AG09309 (cell line): ENCODE data around the gene MAP2K1.

Source experiments
- DNase-seq: peaks from one replicate; pipeline ENCODE4 v3.0.0-alpha.2; 2010; ENCODE audit warnings: low read depth
- H3K4me3 ChIP-seq: 2 replicates; pipeline ENCODE4 v1.5.1; 2011; ENCODE audit warnings: mild to moderate bottlenecking, low read depth, low read length, moderate library complexity; ENCODE audit not compliant: control insufficient read depth
- TF ChIP-seq, protein P1 (sequence below): IDR thresholded peaks from 2 replicates; pipeline ENCODE4 v1.5.1; 2011; ENCODE audit warnings: mild to moderate bottlenecking, low read depth, low read length, inconsistent platforms; ENCODE audit not compliant: insufficient read depth, control insufficient read depth; ENCODE audit errors: missing control alignments

MAP2K1 gene

DNA sequence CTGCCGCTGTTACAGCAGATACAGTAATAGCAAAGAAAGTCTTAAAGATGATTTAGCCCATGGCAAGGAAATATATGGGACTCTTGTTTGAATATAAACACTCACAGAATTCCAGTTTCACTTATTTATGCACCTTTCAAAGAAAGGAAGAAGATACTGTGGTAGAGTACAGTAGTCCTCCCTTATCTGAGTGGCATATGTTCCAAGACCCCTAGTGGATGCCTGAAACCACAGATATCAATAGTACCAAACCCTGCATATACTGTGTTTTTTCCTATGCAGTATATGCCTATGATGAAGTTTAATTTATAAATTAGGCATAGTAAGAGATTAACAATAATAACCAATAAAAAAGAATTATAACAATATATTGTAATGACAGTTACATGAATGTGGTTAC lies 8.2 kb downstream of the MAP2K1 start:
- TF ChIP-seq, protein P1, sequence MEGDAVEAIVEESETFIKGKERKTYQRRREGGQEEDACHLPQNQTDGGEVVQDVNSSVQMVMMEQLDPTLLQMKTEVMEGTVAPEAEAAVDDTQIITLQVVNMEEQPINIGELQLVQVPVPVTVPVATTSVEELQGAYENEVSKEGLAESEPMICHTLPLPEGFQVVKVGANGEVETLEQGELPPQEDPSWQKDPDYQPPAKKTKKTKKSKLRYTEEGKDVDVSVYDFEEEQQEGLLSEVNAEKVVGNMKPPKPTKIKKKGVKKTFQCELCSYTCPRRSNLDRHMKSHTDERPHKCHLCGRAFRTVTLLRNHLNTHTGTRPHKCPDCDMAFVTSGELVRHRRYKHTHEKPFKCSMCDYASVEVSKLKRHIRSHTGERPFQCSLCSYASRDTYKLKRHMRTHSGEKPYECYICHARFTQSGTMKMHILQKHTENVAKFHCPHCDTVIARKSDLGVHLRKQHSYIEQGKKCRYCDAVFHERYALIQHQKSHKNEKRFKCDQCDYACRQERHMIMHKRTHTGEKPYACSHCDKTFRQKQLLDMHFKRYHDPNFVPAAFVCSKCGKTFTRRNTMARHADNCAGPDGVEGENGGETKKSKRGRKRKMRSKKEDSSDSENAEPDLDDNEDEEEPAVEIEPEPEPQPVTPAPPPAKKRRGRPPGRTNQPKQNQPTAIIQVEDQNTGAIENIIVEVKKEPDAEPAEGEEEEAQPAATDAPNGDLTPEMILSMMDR: no peak
- no peak for DNase-seq
- no peak overlapping the region for H3K4me3 ChIP-seq

DNA sequence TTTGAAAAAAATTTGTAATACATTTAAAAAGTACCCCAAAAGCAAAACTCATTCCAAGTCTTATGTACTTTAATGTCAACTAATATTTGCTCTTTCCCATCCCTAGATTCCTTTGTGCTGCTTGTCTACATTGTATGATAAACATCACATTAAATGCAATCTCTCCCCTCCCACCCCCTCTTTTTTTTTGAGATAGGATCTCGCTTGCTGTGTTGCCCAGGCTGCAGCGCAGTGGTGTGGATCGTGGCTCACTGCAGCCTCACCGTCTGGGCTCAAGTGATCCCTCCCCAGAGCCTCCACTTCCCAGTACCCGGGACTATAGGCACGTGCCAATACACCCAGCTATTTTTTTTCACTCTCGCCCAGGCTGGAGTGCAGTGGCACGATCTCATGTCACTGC lies 12.6 kb downstream of the MAP2K1 start:
- no peak overlapping the region for H3K4me3 ChIP-seq
- TF ChIP-seq, protein P1: no peak
- DNase-seq: no peak

DNA sequence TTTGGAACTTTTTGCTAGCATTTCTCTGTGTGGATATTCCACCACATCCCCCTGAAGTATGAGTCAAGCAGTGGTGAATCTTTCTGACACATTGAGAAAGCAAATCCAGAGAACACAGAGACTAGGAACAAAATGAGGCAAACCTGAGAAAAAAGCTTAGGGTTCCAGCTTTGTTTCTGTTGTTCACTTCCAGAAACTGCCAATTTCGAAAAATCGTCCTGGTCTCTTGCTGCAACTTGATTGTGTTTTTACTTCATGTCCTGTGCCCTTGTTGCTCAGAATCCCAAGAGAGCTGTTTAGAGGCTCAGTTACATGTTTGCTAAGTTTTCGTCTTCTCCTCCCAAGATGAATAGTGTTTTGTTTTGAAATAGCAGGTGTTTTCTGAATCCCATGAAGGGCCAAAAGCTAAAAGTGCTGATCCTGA lies 13.7 kb downstream of the MAP2K1 start:
- no peak for DNase-seq
- H3K4me3 ChIP-seq: no peak overlapping the region
- TF ChIP-seq, protein P1: no peak

DNA sequence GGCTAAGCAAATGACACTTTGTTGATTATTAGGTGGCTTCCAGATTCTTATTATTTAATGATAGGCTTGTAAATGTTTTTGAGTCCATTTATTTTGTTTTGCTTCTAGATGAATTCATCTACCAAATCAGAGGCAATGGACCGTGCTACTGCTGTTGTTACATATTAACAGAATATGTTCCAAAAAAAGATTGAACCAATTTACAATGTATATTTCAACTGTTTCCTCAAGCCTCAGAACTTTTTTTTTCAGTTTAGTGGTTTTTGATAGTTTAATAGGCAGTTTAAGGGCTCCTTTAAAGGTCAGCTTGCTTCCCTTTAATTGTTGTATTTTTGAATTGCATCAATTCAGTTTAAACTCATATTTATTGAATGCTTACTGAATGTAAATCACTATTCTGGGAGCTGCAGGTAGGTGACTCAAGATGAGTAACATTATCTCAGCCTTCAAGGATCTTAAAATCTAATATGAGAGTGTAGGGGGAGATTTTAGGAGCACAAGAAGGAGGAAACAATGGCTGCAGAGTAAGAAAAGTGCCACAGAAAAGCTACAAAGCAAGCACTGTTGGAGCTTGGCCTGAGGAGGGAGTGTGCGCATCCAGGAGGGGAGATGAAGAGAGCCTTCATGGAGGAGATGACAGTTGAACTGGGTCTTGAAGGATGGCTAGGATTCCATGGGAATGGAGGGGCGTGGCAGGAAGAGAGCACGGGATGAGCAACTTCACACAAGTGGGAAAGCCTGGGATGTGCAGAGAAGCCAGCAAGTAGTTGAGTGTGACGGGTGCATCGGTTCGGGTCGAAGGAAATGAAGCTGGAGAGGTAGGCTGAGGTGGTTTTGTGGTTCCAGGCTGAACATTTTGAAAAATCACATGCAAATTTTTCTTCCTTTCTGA lies 14.7 kb downstream of the MAP2K1 start:
- TF ChIP-seq, protein P1: no peak
- DNase-seq: no peak
- no peak overlapping the region for H3K4me3 ChIP-seq

DNA sequence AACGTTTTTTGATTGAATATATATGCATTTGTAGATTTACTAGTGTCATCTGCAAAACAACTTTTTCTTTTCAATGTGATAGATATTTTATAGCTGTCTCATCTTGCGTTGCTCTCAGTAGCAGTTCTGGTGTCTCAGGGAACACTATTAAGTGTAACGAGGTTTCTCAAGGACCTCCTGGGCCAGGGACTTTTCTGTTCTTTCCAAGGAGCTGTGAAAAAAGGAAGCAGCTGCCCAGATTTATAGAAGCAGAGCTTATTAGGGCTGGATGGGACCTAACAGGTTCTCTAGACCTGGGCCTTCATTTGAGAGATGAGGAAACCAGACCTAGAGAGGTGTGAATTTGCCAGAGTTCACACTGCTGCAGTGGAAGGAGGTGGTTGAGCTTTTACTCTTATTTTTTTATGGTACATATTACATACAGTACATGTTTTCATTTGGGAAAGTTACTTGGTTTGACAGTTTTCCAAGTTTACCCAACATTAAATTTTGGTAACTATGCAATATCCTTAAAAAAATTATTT lies 16.1 kb downstream of the MAP2K1 start:
- no peak for DNase-seq
- TF ChIP-seq, protein P1: no peak

DNA sequence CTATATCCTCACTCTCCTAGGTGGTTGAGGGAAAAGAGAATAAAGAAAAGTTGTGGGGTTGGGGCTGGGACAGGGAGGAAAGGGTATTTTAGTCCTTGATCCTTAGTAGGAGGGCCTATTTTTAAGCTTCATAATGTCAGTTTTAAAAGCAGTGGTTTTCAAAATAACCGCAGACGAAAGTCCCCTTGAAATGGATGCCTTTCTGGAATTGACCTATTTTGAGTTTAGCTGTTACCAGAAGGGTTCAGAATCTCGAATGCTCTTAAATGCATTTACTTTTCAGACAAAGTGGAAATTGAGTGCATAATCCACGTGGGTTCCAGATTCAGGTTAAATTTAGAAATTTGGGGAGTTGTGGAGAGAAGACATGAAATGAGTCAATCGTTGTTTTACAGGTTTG lies 16.6 kb downstream of the MAP2K1 start:
- H3K4me3 ChIP-seq: no peak overlapping the region
- TF ChIP-seq, protein P1: no peak
- no peak for DNase-seq

More for the DNA sequence above, 16.1 kb downstream of the MAP2K1 start:
- H3K4me3 ChIP-seq: no peak overlapping the region

DNA sequence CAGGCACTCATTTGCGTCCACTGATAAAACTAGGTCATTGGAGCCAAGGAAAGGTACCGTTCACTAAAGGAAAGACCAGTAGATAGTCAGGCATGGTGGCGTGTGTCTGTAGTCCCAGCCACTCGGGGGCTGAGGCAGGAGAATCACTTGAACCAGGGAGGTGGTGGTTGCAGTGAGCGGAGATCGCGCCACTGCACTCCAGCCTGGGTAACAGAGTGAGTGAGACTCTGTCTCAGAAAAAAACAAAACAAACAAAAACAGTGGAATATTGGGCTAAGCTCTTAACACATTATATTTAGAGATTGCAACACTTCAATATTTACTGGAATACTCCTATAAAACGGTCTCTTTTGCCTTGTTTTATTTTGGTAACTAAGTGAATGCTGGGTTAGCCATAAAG lies 17.4 kb downstream of the MAP2K1 start:
- TF ChIP-seq, protein P1: no peak
- H3K4me3 ChIP-seq: no peak overlapping the region

More for the DNA sequence above, 17.4 kb downstream of the MAP2K1 start:
- no peak for DNase-seq
